ENCODE data around the gene HLA-A. TPM values are rescaled to one million over a fixed set of nuclear protein-coding genes. Genes with fewer than 3 reads are reported as not detected.

HLA-A gene
- 1,482 and 1,503 TPM in 2 replicates for total RNA-seq

DNA sequence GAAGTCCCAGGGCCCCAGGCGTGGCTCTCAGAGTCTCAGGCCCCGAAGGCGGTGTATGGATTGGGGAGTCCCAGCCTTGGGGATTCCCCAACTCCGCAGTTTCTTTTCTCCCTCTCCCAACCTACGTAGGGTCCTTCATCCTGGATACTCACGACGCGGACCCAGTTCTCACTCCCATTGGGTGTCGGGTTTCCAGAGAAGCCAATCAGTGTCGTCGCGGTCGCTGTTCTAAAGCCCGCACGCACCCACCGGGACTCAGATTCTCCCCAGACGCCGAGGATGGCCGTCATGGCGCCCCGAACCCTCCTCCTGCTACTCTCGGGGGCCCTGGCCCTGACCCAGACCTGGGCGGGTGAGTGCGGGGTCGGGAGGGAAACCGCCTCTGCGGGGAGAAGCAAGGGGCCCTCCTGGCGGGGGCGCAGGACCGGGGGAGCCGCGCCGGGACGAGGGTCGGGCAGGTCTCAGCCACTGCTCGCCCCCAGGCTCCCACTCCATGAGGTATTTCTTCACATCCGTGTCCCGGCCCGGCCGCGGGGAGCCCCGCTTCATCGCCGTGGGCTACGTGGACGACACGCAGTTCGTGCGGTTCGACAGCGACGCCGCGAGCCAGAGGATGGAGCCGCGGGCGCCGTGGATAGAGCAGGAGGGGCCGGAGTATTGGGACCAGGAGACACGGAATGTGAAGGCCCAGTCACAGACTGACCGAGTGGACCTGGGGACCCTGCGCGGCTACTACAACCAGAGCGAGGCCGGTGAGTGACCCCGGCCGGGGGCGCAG, at the start of gene HLA-A:
Gene HLA-A (plus strand): TSS at position 258 of the 778 bp plus-strand sequence. CDS start 22 bp downstream, at position 280.
- Mint-ChIP-seq H3K27me3 (ENCODE audit: insufficient read depth) (no peaks in the 10 kb centered on the region), H3K36me3 (ENCODE audit: low read depth) (peaks cover 44% of the 10 kb centered on the region), H3K9me3 (no peaks in the 10 kb centered on the region), H3K27ac (peak within 1 kb of the TSS; percentile 98), H3K4me1 (ENCODE audit: low read depth) (peaks cover 57% of the 10 kb centered on the region), H3K4me3 (peak within 1 kb of the TSS; percentile 95)
- peak; percentile 88 for DNase-seq (ENCODE audit: low spot score)
- intact Hi-C loops (cut with micrococcal nuclease), result loop anchor here (1.0 to 5.0 kb wide), 8 partner anchors 15 to 220 kb away; partner anchors contain the start of genes HLA-F and PPP1R11

DNA sequence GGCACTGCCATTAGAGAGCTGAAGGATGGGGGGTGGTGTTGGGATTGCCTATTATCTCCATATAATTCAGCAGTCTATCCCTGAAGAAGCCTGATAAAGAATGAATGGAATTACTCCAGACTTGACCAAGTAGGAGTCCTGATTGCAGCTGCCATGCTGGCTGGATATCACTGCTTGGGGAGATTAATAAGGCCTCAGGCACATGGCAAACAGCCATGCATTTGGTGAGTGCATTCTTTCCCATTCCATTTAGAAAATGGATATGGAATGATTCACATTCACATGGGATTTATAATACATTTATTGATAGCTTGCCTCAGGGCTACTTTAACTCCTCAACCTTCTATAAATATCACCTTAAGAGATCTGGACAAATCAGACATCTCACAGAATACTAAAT, 49.6 kb upstream of the HLA-A start:
- Mint-ChIP-seq H3K27me3 (ENCODE audit: insufficient read depth) (peaks cover 5% of the 10 kb centered on the region), H3K4me1 (ENCODE audit: low read depth) (peaks cover 7% of the 10 kb centered on the region), H3K9me3 (no peaks in the 10 kb centered on the region), H3K36me3 (ENCODE audit: low read depth) (peaks cover 14% of the 10 kb centered on the region), H3K27ac (no peak overlapping the region), H3K4me3 (no peak overlapping the region)
- no peak for DNase-seq (ENCODE audit: low spot score)
- intact Hi-C loops (cut with micrococcal nuclease), result no loop called here

DNA sequence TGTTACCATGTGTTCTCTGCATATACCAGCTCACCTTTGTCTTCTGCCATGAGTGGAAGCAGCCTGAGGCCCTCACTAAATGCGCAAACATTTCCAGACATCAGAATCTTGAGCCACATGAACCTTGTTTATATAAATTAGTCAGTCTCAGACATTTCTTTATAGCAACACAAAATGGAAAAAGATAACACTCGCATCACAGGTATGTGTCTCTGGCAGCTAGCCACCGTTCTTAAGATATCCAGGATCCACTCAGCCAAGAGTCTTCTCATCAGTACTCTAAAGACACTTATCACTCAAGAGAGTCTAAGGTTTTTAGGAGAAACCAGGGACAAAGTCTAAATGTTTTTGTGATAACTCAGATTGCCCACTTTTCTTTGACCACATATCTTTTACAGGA, 43.1 kb upstream of the HLA-A start:
- Mint-ChIP-seq H3K4me3 (no peak overlapping the region), H3K27me3 (ENCODE audit: insufficient read depth) (peaks cover 26% of the 10 kb centered on the region), H3K9me3 (no peaks in the 10 kb centered on the region), H3K27ac (no peak overlapping the region), H3K4me1 (ENCODE audit: low read depth) (no peaks in the 10 kb centered on the region), H3K36me3 (ENCODE audit: low read depth) (peaks cover 2% of the 10 kb centered on the region)
- intact Hi-C loops (cut with micrococcal nuclease), result no loop called here
- no peak for DNase-seq (ENCODE audit: low spot score)

DNA sequence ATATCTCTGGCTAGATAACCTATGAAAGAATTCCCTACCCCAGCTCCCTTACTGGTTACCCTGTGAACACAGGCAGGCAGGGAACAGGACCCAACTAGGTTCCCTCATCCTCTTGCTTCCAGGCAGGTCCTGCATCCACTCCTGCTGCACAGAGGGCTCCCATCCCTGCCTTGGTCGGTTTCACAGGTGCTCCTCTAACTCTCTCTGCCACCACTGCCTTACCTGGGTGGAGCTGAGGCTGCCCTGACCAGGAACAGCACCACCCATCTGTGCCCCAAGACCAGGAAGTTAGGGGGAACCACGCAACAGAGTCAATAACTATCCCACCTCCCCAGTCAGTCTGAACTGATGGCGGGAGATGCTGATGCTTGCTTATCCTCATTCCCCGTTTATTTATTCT, 37.0 kb upstream of the HLA-A start:
- no peak overlapping the region for H3K4me3 Mint-ChIP-seq
- H3K27me3 Mint-ChIP-seq (ENCODE audit: insufficient read depth), result peaks cover 25% of the 10 kb centered on the region
- H3K9me3 Mint-ChIP-seq, result no peaks in the 10 kb centered on the region
- H3K27ac Mint-ChIP-seq, result no peak overlapping the region
- DNase-seq (ENCODE audit: low spot score), result no peak
- peaks cover 2% of the 10 kb centered on the region for H3K36me3 Mint-ChIP-seq (ENCODE audit: low read depth)
- H3K4me1 Mint-ChIP-seq (ENCODE audit: low read depth), result peaks cover 22% of the 10 kb centered on the region
- intact Hi-C loops (cut with micrococcal nuclease), result no loop called here

DNA sequence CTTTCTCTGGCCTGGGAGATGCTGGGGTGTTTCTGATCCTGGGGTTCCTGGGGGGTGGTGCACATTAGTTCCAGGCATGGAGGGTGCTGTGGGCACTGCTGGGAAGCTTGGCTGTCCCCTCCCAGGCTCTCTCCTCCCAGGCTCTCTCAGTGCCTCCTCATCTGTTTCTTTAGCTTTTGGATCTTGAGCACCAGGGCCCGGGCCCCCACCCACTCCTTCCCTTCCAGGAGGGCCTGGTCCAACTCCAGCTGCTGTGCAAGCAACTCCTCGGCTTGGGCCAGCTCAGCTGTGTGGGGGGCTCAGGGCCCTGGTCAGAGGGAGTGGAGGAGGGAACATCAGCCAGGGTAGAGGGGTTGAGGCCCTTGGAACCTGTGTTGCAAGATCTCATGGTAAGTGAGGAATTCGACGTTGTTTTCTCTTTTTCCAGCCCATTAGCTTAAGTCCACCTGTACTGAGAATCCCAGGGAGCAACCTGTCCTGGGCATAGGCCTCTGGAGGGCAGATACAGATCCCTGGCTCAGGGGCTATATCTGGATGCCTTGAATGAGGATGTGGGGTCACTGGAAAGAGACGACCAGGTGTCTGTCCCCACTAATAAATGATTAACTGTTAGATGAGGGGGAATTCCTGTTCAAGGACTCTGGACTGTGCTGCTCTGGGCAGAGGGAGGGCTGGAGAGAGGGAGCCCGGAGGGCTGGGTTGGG, 34.5 kb upstream of the HLA-A start:
- no peaks in the 10 kb centered on the region for H3K36me3 Mint-ChIP-seq (ENCODE audit: low read depth)
- H3K9me3 Mint-ChIP-seq, result no peaks in the 10 kb centered on the region
- no peak overlapping the region for H3K4me3 Mint-ChIP-seq
- peaks cover 20% of the 10 kb centered on the region for H3K27me3 Mint-ChIP-seq (ENCODE audit: insufficient read depth)
- intact Hi-C loops (cut with micrococcal nuclease), result no loop called here
- no peak overlapping the region for H3K27ac Mint-ChIP-seq
- DNase-seq (ENCODE audit: low spot score), result no peak
- H3K4me1 Mint-ChIP-seq (ENCODE audit: low read depth), result peaks cover 42% of the 10 kb centered on the region

DNA sequence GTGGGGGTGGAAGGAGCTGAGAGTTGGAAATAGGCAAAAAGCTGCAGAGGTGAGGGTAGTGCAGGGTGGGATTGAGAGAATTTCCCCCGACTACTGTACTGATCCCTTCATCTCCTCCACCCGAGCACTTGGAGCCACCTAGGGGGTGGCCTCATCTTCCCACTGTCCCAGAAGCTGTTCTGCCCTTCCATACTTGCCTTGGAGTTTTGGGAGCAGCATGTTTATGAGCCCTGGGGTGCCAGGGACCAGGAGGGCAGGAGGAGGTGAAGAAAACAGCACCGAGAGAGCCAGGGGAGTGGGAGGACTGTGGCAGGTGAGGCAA, 34.0 kb upstream of the HLA-A start:
- H3K27ac Mint-ChIP-seq, result no peak overlapping the region
- no peak overlapping the region for H3K4me3 Mint-ChIP-seq
- DNase-seq (ENCODE audit: low spot score), result no peak
- no peaks in the 10 kb centered on the region for H3K9me3 Mint-ChIP-seq
- H3K27me3 Mint-ChIP-seq (ENCODE audit: insufficient read depth), result peaks cover 18% of the 10 kb centered on the region
- peaks cover 42% of the 10 kb centered on the region for H3K4me1 Mint-ChIP-seq (ENCODE audit: low read depth)
- intact Hi-C loops (cut with micrococcal nuclease), result no loop called here
- H3K36me3 Mint-ChIP-seq (ENCODE audit: low read depth), result no peaks in the 10 kb centered on the region

DNA sequence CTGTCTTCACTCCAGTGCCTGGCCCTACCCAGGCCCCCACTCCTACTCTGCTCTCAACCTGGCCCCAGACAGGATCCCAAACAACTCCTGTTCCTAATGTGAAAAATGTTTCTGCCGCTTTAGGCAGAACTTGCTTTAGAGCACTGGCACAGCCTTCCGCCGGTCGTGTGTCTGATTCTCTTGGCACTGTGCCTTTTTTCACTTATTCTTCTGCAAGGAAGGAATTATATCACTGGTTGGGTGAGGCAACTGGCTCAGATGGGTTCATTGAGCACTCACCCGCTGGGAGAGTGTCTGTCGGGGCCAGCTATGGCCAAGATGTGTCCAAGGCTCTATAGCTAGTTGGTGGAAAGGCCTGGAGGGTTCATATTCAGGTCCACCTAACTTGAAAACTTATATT, 33.6 kb upstream of the HLA-A start:
- Mint-ChIP-seq H3K27me3 (ENCODE audit: insufficient read depth) (peaks cover 17% of the 10 kb centered on the region), H3K36me3 (ENCODE audit: low read depth) (no peaks in the 10 kb centered on the region), H3K27ac (no peak overlapping the region), H3K4me3 (no peak overlapping the region), H3K4me1 (ENCODE audit: low read depth) (peaks cover 42% of the 10 kb centered on the region), H3K9me3 (no peaks in the 10 kb centered on the region)
- no peak for DNase-seq (ENCODE audit: low spot score)
- intact Hi-C loops (cut with micrococcal nuclease), result no loop called here

DNA sequence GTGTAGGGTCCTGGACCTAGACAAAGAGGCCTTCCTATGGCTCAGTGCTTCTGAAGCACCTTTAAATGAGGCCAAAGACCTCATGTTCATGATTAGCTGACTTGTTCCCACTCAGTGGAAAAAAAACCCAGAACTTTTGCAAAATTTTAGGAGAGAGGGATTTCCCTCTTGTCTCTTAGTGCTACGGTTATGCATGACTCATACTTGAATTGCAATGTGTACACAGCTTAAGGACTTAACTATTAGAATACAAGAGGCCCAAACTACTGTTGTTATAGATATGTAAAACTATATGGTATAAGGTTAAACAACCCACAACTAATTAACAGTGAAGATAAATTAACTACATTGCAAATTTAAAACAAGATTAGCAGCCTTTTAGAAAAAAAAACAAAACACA, 32.3 kb upstream of the HLA-A start:
- intact Hi-C loops (cut with micrococcal nuclease), result no loop called here
- no peak for DNase-seq (ENCODE audit: low spot score)
- Mint-ChIP-seq H3K4me1 (ENCODE audit: low read depth) (peaks cover 42% of the 10 kb centered on the region), H3K9me3 (no peaks in the 10 kb centered on the region), H3K36me3 (ENCODE audit: low read depth) (no peaks in the 10 kb centered on the region), H3K4me3 (no peak overlapping the region), H3K27ac (no peak overlapping the region), H3K27me3 (ENCODE audit: insufficient read depth) (peaks cover 16% of the 10 kb centered on the region)

DNA sequence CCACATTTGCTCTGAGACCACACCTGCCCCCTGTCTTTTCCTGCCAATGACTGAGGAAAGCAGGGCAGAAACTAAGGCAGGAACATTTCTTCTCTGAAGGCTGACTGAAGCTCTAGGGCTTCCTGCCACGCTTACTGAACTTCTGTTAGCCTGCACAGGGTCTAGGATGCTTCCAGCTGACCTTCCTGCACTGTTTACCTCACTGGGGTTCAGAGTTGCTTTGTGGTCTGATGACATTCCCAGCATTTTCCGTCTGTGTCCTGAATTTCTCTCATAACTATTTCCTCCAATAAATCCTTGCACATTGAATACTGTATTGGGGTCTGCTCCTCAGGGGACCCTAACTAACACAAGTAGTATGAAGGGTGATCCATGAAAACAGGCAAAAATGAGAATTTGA, 29.5 kb upstream of the HLA-A start:
- intact Hi-C loops (cut with micrococcal nuclease), result no loop called here
- no peak for DNase-seq (ENCODE audit: low spot score)

DNA sequence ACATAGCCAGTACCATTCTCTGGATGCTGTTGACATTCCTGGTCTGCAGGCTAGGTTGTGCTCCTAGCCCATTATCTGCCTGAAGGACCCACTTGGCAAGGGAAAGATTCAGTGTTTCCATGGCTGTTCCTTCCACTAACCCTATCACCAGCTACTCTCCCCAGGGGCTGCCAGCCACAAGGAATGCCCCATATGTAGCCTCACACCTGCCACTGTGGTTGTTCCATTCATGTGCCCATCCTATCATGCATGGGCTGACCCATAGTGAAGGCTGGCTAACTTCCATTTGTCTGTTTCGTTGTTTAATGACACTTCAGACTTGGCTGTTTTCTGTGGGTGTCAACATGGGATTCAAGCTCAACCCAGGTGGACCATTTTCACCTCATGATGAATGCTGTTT, 25.6 kb upstream of the HLA-A start:
- Mint-ChIP-seq H3K27ac (no peak overlapping the region), H3K4me3 (no peak overlapping the region), H3K36me3 (ENCODE audit: low read depth) (no peaks in the 10 kb centered on the region), H3K27me3 (ENCODE audit: insufficient read depth) (peaks cover 25% of the 10 kb centered on the region), H3K4me1 (ENCODE audit: low read depth) (peaks cover 10% of the 10 kb centered on the region), H3K9me3 (no peaks in the 10 kb centered on the region)
- no peak for DNase-seq (ENCODE audit: low spot score)
- intact Hi-C loops (cut with micrococcal nuclease), result no loop called here

More for the DNA sequence above, 29.5 kb upstream of the HLA-A start:
- Mint-ChIP-seq H3K27me3 (ENCODE audit: insufficient read depth) (peaks cover 7% of the 10 kb centered on the region), H3K27ac (peak overlapping the region; percentile 8), H3K4me3 (no peak overlapping the region), H3K4me1 (ENCODE audit: low read depth) (peaks cover 31% of the 10 kb centered on the region), H3K9me3 (no peaks in the 10 kb centered on the region), H3K36me3 (ENCODE audit: low read depth) (no peaks in the 10 kb centered on the region)

DNA sequence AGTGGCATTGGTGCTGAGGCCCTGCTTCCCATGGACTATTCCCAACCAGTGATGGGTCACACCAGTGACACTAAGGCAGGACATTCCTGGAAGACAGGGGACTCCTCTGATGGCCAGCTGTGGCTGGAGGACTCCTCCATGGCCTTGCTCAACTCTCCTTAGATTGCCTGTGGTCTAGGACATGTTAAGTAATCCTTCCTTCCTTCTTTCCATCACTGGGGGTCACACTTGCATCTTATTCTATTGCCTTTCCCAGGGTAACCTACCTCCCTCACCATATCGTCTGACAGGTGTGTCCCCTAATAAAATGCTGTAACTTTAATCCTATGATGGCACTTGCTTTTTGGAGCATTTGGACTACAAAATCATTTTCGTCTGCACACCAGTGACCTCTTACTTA, 24.5 kb upstream of the HLA-A start:
- no peak overlapping the region for H3K27ac Mint-ChIP-seq
- intact Hi-C loops (cut with micrococcal nuclease), result no loop called here
- no peak overlapping the region for H3K4me3 Mint-ChIP-seq
- H3K9me3 Mint-ChIP-seq, result no peaks in the 10 kb centered on the region
- no peak for DNase-seq (ENCODE audit: low spot score)
- H3K27me3 Mint-ChIP-seq (ENCODE audit: insufficient read depth), result peaks cover 21% of the 10 kb centered on the region
- no peaks in the 10 kb centered on the region for H3K36me3 Mint-ChIP-seq (ENCODE audit: low read depth)
- H3K4me1 Mint-ChIP-seq (ENCODE audit: low read depth), result no peaks in the 10 kb centered on the region

DNA sequence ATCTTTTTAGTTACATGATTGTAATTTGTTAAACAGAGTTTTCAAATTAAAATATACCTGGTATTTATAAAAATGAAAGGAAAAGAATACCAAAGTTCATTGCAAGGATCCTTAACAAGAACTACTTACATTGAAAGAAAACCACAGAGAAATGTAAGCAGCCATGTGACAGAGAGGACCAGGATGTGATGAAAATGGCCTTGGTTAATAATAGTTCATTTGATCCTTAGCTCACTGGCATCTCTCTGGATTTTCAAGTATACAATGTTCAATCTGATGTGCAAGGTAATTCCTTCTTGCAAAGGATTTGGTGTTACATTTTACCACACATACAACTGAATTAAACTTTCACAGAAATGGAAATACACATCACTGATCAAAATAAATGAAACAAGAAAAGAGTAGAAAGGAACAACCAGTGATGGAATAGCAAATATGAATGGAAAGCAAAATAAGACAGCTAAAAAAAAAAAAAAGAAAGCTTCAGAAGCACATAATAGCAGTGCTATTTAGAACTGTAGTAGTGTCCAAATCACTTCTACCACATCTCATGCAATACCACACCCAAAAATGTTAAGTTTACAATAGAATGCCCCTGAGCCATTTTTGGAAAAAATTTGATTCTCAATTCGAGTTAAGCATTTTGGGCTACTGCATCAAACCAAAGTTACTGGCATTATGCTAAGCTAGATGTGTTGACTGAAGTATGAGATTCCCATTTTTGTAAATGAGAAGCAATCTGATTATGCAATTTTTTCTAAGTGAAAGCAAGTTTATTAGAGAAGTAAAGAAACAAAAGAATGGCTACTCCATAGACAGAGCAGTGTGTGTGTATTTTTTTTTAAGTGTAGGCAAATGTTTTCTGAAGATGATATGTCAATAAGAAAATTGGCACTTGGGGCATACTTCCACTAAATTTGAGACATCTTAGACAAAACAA, 22.6 kb upstream of the HLA-A start:
- no peak overlapping the region for H3K27ac Mint-ChIP-seq
- peaks cover 21% of the 10 kb centered on the region for H3K27me3 Mint-ChIP-seq (ENCODE audit: insufficient read depth)
- H3K4me3 Mint-ChIP-seq, result no peak overlapping the region
- H3K9me3 Mint-ChIP-seq, result no peaks in the 10 kb centered on the region
- H3K4me1 Mint-ChIP-seq (ENCODE audit: low read depth), result peaks cover 8% of the 10 kb centered on the region
- intact Hi-C loops (cut with micrococcal nuclease), result loop anchor here (10.0 kb wide), 1 partner anchor 795 kb away; the partner anchor contains the start of gene MDC1
- H3K36me3 Mint-ChIP-seq (ENCODE audit: low read depth), result no peaks in the 10 kb centered on the region
- no peak for DNase-seq (ENCODE audit: low spot score)
